Right cardiac atrium (tissue), 5 donors: ENCODE data around the gene KDM1B. TPM values are rescaled to one million over a fixed set of nuclear protein-coding genes. Genes with fewer than 3 reads are reported as not detected.

ENCODE experiments used
- ATAC-seq, 2 donors: fragments of 200-7000 bp; cut with Tn5 transposase; one replicate each; pipeline versions ENCODE4 v1.8.0 to v1.9.1; 2020; ENCODE audit warnings: moderate library complexity in 2 of 2, mild to moderate bottlenecking in 1 of 2
- DNase-seq, 3 donors: peaks; one replicate each; pipeline ENCODE4 v3.0.0-alpha.2; 2020
- H3K27ac ChIP-seq: one replicate; pipeline ENCODE4 v1.5.1; 2013; ENCODE audit warnings: mild to moderate bottlenecking, low read length, control low read depth, moderate library complexity
- H3K27me3 ChIP-seq: one replicate; pipeline ENCODE4 v1.6.1; 2013; ENCODE audit not compliant: control insufficient read depth, insufficient read depth
- H3K4me1 ChIP-seq: one replicate; pipeline ENCODE4 v1.6.1; 2013; ENCODE audit warnings: low read length; ENCODE audit not compliant: control insufficient read depth, insufficient read depth
- H3K4me3 ChIP-seq: one replicate; pipeline ENCODE4 v1.5.1; 2013; ENCODE audit warnings: low read length, control low read depth
- H3K9me3 ChIP-seq: one replicate; pipeline ENCODE4 v1.6.1; 2013; ENCODE audit warnings: low read length; ENCODE audit not compliant: control insufficient read depth
- WGBS: extraction: QIAGEN DNeasy Blood & Tissue Kit; methylation state at CpG from one replicate; pipeline ENCODE4 v1.1.7; 2013; 5-methylcytosine and 5-hydroxymethylcytosine counted together
- intact Hi-C, 4 donors: fragments of 100-400 bp; cut with DNase I; formaldehyde crosslinking; loops; one replicate each; pipeline versions ENCODE4 v1.11.0 to v1.14.0; 2022 to 2023
- polyA plus RNA-seq: library from polyadenylated mRNA; stranded (reverse); fragments of 200-250 nt; gene quantifications from one replicate; pipeline ENCODE4 v1.2.3, GENCODE V29; 2013
- total RNA-seq, 4 donors: library from RNA; stranded (reverse); fragmentation: NEBNext Ultra II Directional; extraction: Animal tissue kit (Norgen Biotek cat#: 25700); gene quantifications; one replicate each; pipeline ENCODE4 v1.2.1, GENCODE V29; 2021
- donor health status: healthy with polysubstance abuse.
- donor health status: DM: no; HTN: yes; CAD: no.
- donor health status: DM: no; HTN: no; CAD: no.
- donor health status: DM: no; HTN: yes; CAD: no; lungs with severe emphysema.
- donor health status: DM: yes; HTN: yes; CAD: no.

The KDM1B gene
- total and polyA plus RNA-seq, 5 donors: 4.0 to 14.9 (median 14.6) TPM

DNA sequence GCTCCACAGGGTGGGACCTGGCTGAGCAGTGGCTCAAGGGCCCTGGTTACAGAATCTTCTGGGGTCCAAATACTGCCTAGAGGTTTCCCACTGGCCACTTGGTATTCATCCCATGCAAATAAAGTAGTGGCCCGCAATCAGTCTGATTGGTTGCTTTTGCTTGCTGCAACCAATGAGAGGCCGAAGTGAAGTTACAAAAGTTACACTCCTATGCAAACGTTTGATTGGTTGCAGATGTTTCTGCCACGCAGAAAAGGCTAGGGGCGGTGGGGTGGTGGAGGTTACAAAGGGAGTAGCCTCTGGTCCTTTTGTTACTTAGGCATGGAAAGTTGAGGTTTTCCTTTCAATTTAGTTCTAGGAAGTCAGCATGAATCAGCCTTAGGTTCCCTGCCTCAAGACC, 29.1 kb upstream of the KDM1B start:
- Histone ChIP-seq H3K27me3 (no peaks in the 10 kb centered on the region), H3K4me1 (no peaks in the 10 kb centered on the region), H3K4me3 (no peak overlapping the region), H3K27ac (no peak overlapping the region), H3K9me3 (no peaks in the 10 kb centered on the region)
- 55% methylated on average over 5 of the region's 5 CpGs for WGBS
- ATAC-seq: no peak
- intact Hi-C loops: loop anchor here in 3 of 4 donors (10.0 kb wide), 3 partner anchors 131 to 291 kb away; partner anchors contain the start of gene KIF13A (in 1 of the 3)
- no peak for DNase-seq

DNA sequence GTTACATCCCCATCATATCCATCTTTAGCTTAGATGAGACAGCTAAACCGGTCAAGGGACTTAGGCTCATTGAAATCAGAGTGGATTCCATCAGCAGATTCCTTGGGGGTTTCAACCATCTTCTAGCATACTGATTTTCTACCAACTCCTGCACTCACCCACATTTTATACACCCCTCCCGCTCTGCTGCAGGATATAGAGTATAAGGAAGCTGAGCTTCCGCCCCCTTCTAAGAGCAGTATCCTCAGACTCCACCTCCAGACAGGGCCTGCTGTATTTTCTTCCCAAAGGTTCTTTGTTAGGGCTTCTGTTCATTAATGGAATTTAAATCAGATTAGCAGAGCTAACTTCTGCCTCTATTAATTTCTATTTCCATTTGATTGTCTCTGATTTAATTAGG, 22.9 kb upstream of the KDM1B start:
- H3K9me3 ChIP-seq: no peaks in the 10 kb centered on the region
- intact Hi-C loops: no loop called here
- DNase-seq: no peak
- no peak overlapping the region for H3K4me3 ChIP-seq
- ATAC-seq: no peak
- no peak overlapping the region for H3K27ac ChIP-seq
- 96% methylated on average over 3 of the region's 3 CpGs for WGBS
- no peaks in the 10 kb centered on the region for H3K4me1 ChIP-seq
- H3K27me3 ChIP-seq: no peaks in the 10 kb centered on the region

DNA sequence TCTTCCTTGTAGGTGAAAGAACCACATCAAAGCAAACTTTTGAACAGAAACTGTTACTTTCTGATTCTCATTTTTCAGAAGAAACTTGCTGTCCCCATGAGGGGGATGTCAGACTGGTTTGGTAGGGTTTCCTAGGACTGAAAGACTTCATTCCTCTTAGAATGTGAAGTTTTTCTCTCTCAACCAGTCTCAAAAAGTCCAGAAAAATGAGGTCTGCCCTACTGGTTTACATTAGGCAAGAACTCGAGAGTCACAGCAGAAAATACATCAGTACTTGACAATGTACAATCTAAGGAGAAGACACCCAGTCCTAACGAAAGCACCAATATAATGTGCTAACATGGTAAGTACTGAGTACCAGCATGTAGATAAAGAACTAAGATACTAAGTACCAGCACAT, 20.1 kb upstream of the KDM1B start:
- no peaks in the 10 kb centered on the region for H3K27me3 ChIP-seq
- no peaks in the 10 kb centered on the region for H3K4me1 ChIP-seq
- H3K27ac ChIP-seq: no peak overlapping the region
- WGBS: 93% methylated on average over 2 of the region's 2 CpGs
- intact Hi-C loops: no loop called here
- no peak overlapping the region for H3K4me3 ChIP-seq
- no peaks in the 10 kb centered on the region for H3K9me3 ChIP-seq
- ATAC-seq (no peak), DNase-seq (no peak)

DNA sequence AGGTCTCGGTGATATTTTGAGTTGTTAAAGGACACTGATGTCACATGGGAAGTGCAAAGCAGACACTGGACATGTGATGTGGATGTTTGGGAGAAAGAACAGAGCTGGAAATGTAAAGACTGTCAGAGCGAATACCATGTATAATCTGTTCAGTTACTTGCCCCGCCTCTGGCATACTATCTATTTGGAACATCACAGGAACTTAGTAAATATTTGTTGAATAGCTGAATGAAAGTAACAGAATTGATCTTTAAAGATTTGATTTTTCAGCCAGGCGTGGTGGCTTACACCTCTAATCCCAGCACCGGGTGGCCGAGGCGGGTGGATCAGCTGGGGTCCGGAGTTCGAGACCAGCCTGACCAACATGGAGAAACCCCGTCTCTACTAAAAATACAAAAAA, 19.0 kb upstream of the KDM1B start:
- Histone ChIP-seq H3K27ac (no peak overlapping the region), H3K9me3 (no peaks in the 10 kb centered on the region), H3K4me3 (no peak overlapping the region), H3K4me1 (no peaks in the 10 kb centered on the region), H3K27me3 (no peaks in the 10 kb centered on the region)
- WGBS: 97% methylated on average over 10 of the region's 10 CpGs
- intact Hi-C loops: no loop called here
- DNase-seq: no peak
- no peak for ATAC-seq

DNA sequence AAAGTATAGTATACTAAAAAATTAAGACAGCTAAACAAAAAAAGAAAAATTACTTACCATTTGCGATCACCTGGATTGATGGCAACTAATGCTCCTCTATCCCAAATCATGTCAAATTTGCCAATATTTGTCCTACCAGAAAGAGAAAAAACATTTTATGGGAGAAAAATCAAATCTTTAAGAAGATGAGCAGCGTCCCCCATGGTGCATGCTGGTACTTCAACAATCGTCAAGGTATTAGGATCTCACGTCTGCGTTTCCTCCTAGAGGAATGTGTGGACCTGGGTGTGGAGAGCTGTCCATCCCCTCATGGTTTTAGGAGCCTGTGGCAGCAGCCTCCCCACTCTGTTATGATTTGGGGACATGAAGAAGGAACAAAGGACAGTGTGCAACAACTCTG, 16.3 kb upstream of the KDM1B start:
- Histone ChIP-seq H3K9me3 (no peaks in the 10 kb centered on the region), H3K4me3 (no peak overlapping the region), H3K27ac (no peak overlapping the region), H3K4me1 (no peaks in the 10 kb centered on the region), H3K27me3 (no peaks in the 10 kb centered on the region)
- 92% methylated on average over 5 of the region's 5 CpGs for WGBS
- DNase-seq: no peak
- ATAC-seq: no peak
- intact Hi-C loops: no loop called here

DNA sequence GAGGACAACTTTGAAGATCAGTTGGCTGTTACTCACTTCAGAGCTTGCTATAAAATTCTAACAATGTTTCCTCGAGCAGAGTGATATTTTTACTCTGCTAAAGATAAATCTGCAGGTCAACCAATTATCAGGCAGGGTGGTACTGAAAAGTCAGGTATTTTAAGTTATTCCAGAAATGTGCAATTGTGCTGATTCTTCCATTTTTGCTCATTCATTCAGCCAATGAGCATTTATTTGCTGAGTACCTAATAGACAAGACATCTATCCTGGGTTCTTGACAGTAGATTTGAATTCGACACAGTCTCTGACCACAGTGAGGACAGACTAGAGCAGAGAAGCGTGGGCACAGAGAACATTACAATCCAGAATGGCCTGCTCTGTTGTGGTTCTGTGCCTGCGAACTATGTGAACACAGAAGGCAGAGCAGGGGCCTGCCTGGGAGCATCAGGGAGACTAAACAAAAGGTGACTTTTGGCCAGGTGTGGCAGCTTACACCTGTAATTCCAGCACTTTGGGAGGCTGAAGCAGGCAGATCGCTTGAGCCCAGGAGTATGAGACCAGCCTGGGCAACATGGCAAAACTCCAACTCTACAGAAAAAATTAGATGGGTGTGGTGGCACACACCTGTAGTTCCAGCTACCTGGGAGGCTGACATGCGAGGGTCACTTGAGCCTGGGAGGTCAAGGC, 15.1 kb upstream of the KDM1B start:
- DNase-seq: no peak
- Histone ChIP-seq H3K4me3 (no peak overlapping the region), H3K4me1 (no peaks in the 10 kb centered on the region), H3K27ac (no peak overlapping the region), H3K27me3 (no peaks in the 10 kb centered on the region), H3K9me3 (no peaks in the 10 kb centered on the region)
- 91% methylated on average over 6 of the region's 6 CpGs for WGBS
- ATAC-seq: no peak
- intact Hi-C loops: no loop called here

DNA sequence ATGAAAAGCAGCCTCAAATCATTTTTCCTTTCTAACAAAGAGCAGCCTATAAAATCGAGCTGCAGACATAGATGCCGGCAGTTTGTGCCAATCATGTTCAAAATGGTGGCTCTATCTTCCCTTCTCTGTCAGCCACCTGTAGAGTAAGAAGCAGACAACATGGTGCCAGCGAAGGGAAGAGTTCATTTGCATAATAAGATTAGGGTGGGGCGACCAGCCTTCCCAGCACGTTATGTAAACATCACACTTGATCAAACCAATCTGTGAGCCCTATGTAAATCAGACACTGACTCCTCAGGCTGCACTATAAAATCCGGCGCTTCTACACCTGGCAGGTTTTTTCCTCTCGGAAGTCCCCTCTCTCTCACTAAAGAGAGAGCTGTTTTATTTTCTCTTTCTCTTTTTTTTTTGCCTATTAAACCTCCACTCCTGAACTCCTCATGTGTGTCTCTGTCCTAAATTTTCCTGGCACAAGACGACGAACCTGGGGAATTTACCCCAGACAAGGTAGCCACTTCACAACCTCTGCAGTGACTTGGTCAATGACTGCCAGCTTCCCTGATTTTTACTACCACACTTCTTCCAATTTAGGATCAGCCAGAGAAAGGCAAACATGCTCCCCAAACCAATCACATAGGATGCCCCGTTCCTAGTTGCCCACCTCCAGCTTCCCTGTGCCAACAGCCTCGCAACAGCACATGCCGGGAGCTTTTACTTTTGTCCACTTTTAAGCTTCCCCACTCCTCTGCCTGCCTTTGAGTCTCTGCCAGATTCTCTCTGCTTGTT, 13.2 kb upstream of the KDM1B start:
- Histone ChIP-seq H3K4me3 (no peak overlapping the region), H3K4me1 (no peaks in the 10 kb centered on the region), H3K27me3 (no peaks in the 10 kb centered on the region), H3K9me3 (no peaks in the 10 kb centered on the region), H3K27ac (no peak overlapping the region)
- no peak for DNase-seq
- no peak for ATAC-seq
- 87% methylated on average over 13 of the region's 13 CpGs for WGBS
- intact Hi-C loops: no loop called here

DNA sequence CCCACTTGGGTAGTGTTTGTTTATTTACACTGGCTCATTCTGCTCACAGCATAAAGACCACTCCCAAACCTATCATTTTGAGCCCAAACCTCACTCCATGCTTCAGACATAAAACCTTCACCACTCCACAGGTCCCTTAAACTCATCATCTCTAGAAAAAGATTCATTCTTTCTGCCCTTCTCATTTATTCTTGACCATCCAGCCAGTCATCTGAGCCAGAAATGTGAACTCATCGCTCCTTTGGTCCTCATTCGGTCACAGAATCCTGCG, 12.7 kb upstream of the KDM1B start:
- WGBS: 94% methylated on average over 3 of the region's 3 CpGs
- Histone ChIP-seq H3K27me3 (no peaks in the 10 kb centered on the region), H3K4me3 (no peak overlapping the region), H3K27ac (no peak overlapping the region), H3K9me3 (no peaks in the 10 kb centered on the region), H3K4me1 (no peaks in the 10 kb centered on the region)
- ATAC-seq (no peak), DNase-seq (no peak)
- intact Hi-C loops: no loop called here

DNA sequence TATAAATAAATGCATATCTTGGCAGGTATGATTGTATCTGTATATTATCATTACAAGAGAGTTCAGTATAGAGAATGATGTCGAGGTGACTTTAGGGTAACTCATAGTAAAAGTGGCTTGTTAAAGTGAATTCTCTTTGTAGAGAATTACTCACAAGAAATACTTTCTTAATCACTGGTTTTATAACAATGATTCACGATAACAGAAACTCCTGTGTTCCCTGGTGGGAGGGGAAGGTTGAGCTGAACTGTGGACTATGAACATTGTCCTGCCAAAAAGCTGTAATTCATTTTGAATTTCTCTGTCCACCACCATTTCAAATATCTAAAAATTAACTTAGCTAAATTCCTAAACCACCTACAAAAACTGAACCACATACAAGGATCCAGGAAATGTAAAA, 8.1 kb upstream of the KDM1B start:
- intact Hi-C loops: no loop called here
- Histone ChIP-seq H3K9me3 (no peaks in the 10 kb centered on the region), H3K27me3 (no peaks in the 10 kb centered on the region), H3K4me1 (no peaks in the 10 kb centered on the region), H3K27ac (no peak overlapping the region), H3K4me3 (no peak overlapping the region)
- DNase-seq (no peak), ATAC-seq (no peak)
- WGBS: 91% methylated on average over 2 of the region's 2 CpGs

DNA sequence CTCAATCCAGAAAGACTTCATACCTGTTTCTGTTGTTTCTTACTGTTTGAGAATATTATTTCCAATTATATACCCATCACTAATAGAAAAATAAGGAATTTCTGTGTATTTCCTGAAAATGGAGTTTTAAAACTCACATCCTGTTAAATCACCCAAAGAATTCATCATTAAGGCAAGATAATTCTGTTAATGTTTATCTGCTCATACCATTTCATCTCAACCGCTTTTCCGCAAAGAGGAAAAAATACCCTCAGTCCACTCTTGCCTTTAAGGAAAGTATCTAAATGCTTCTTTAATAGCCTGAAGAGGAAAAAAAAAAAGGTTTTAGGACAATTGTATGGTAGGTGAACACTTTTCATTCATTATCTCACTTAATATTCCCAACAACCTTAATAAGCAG, 7.6 kb upstream of the KDM1B start:
- ATAC-seq (no peak), DNase-seq (no peak)
- Histone ChIP-seq H3K4me1 (no peaks in the 10 kb centered on the region), H3K27ac (no peak overlapping the region), H3K9me3 (no peaks in the 10 kb centered on the region), H3K4me3 (no peak overlapping the region), H3K27me3 (no peaks in the 10 kb centered on the region)
- intact Hi-C loops: no loop called here
- WGBS: over 99% methylated on average over 2 of the region's 2 CpGs

DNA sequence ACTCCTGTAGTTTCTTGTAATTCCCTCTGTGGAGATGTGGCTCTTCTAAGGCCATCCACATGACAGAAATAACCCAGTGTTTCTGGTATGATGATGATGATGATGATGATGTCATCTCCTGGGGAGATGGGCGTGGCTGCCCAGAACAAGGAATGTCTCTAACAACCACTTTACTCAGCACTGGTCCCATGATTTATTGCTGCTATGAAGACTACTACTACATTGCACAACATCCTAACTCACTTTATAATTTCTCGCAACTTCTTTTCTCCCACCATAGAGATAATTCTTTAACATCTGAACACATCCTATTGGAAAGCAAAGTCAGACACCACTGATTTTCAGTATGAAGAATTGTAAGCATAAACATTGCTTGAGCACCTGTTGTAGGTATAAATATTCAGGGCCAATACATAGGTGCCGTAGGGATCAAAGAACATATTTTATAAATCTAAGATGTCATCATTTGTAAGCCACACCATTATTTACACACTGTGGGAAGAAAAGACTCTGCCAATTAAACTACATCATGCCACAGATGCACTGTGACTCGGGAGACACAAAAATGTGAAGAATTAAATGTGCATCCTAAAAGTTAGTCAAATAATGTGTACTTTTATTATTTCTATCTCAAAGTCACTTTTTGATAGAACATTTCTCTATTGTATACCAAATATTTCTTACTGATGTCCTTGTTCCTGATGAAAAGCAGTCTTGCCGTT, 6.8 kb upstream of the KDM1B start:
- no peaks in the 10 kb centered on the region for H3K4me1 ChIP-seq
- no peak overlapping the region for H3K4me3 ChIP-seq
- DNase-seq (no peak), ATAC-seq (no peak)
- 92% methylated on average over 5 of the region's 5 CpGs for WGBS
- no peaks in the 10 kb centered on the region for H3K9me3 ChIP-seq
- intact Hi-C loops: no loop called here
- H3K27ac ChIP-seq: no peak overlapping the region
- H3K27me3 ChIP-seq: no peaks in the 10 kb centered on the region
